ENCODE results near the gene SLC39A2. TPM values are rescaled to one million over a fixed set of nuclear protein-coding genes. Genes with fewer than 3 reads are reported as not detected.

Gene SLC39A2
- polyA plus RNA-seq, 1 donor (not counting 4 experiments of a cell fraction or from before 2014, with no cell fraction given) = 0.94 TPM

- Histone ChIP-seq H4K20me1 (ENCODE audit: control insufficient read depth, extremely low read depth, insufficient read depth, low read length) (no peaks in the 10 kb centered on the region), H3K27me3 (ENCODE audit: control insufficient read depth, extremely low read depth, insufficient read depth, low read length) (peaks cover 3% of the 10 kb centered on the region), H3K4me1 (ENCODE audit: control insufficient read depth, extremely low read depth, insufficient read depth, low read length) (peaks cover 18% of the 10 kb centered on the region), H3K4me2 (ENCODE audit: control insufficient read depth, extremely low read depth, insufficient read depth, low read depth, low read length) (peak overlapping the region; percentile 94), H3K9me3 (ENCODE audit: control insufficient read depth, low read depth, low read length) (no peaks in the 10 kb centered on the region), H3K9me1 (ENCODE audit: control insufficient read depth, extremely low read depth, insufficient read depth, low read length) (no peaks in the 10 kb centered on the region), H3K79me2 (ENCODE audit: control insufficient read depth, insufficient read depth, low read length) (no peaks in the 10 kb centered on the region), H2AFZ (ENCODE audit: control insufficient read depth, low read length) (peak overlapping the region; percentile 98), H3K27ac (ENCODE audit: control insufficient read depth, insufficient read depth, low read length) (no peak overlapping the region), H3K36me3 (ENCODE audit: control insufficient read depth in 2 of 2, extremely low read depth in 1 of 2, insufficient read depth in 2 of 2, low read length in 2 of 2) (no peaks in the 10 kb centered on the region), H3K9ac (ENCODE audit: control insufficient read depth, extremely low read depth, insufficient read depth, low read length) (peak overlapping the region; percentile 75), H3K4me3 (ENCODE audit: control insufficient read depth in 2 of 3, extremely low read depth in 1 of 3, insufficient read depth in 2 of 3, low read depth in 1 of 3, low read length in 3 of 3) (peak overlapping the region; percentile 48 to 80 (median 74))
- DNase-seq (ENCODE audit: low read depth, low spot score) (no peak), FAIRE-seq (no peak)
- dilution Hi-C loops (cut with MboI; ENCODE audit: extremely low pct_ligation_motif_present, low sequenced_read_pairs) = no loop called here
- no peak for TF ChIP-seq EZH2 (IDR thresholded peaks at IDR 0.05; ENCODE audit: low read length)
- no peak for TF ChIP-seq CTCF (optimal IDR thresholded peaks at IDR 0.05 in 1 of 3, IDR thresholded peaks at IDR 0.05 in 1 of 3, conservative IDR thresholded peaks at IDR 0.05 in 1 of 3; ENCODE audit: extremely low read depth in 1 of 3, insufficient read depth in 2 of 3, low read length in 3 of 3)
Observed at GRCh38 chr14:20970647-20970982, 28.5 kb upstream of the SLC39A2 start.

GRCh38 chr14:20970983-20971704, 27.9 kb upstream of the SLC39A2 start:
- Histone ChIP-seq H4K20me1 (ENCODE audit: control insufficient read depth, extremely low read depth, insufficient read depth, low read length) (no peaks in the 10 kb centered on the region), H3K4me3 (ENCODE audit: control insufficient read depth in 2 of 3, extremely low read depth in 1 of 3, insufficient read depth in 2 of 3, low read depth in 1 of 3, low read length in 3 of 3) (peak overlapping the region; percentile 48 to 80 (median 74)), H3K9me1 (ENCODE audit: control insufficient read depth, extremely low read depth, insufficient read depth, low read length) (no peaks in the 10 kb centered on the region), H3K27me3 (ENCODE audit: control insufficient read depth, extremely low read depth, insufficient read depth, low read length) (peaks cover 3% of the 10 kb centered on the region), H3K9ac (ENCODE audit: control insufficient read depth, extremely low read depth, insufficient read depth, low read length) (peak overlapping the region; percentile 75), H3K4me2 (ENCODE audit: control insufficient read depth, extremely low read depth, insufficient read depth, low read depth, low read length) (peak overlapping the region; percentile 94), H3K79me2 (ENCODE audit: control insufficient read depth, insufficient read depth, low read length) (no peaks in the 10 kb centered on the region), H2AFZ (ENCODE audit: control insufficient read depth, low read length) (peak overlapping the region; percentile 98), H3K9me3 (ENCODE audit: control insufficient read depth, low read depth, low read length) (no peaks in the 10 kb centered on the region), H3K36me3 (ENCODE audit: control insufficient read depth in 2 of 2, extremely low read depth in 1 of 2, insufficient read depth in 2 of 2, low read length in 2 of 2) (no peaks in the 10 kb centered on the region), H3K4me1 (ENCODE audit: control insufficient read depth, extremely low read depth, insufficient read depth, low read length) (peaks cover 18% of the 10 kb centered on the region), H3K27ac (ENCODE audit: control insufficient read depth, insufficient read depth, low read length) (peak overlapping the region; percentile 55)
- peak; percentile 38 for DNase-seq (ENCODE audit: low read depth, low spot score)
- dilution Hi-C loops (cut with MboI; ENCODE audit: extremely low pct_ligation_motif_present, low sequenced_read_pairs) = no loop called here
- FAIRE-seq = peak; percentile 41
- TF ChIP-seq EZH2 (IDR thresholded peaks at IDR 0.05; ENCODE audit: low read length) (no peak), CTCF (optimal IDR thresholded peaks at IDR 0.05 in 1 of 3, IDR thresholded peaks at IDR 0.05 in 1 of 3, conservative IDR thresholded peaks at IDR 0.05 in 1 of 3; ENCODE audit: extremely low read depth in 1 of 3, insufficient read depth in 2 of 3, low read length in 3 of 3) (peak; percentile 84 to 100 (median 94))

Data from keratinocyte (primary cell).